GM12874 (cell line): ENCODE measurements around the gene SUCLG2.
A peak's percentile ranks its signal among the peaks of the same experiment; 100 is the strongest.

Experiments used
- TF ChIP-seq, protein P1 (sequence below): IDR thresholded peaks from 2 replicates; pipeline ENCODE4 v1.5.1; 2011; ENCODE audit warnings: low read depth, mild to moderate bottlenecking, control low read depth, low read length, moderate library complexity; ENCODE audit not compliant: insufficient read depth

SUCLG2 gene

DNA sequence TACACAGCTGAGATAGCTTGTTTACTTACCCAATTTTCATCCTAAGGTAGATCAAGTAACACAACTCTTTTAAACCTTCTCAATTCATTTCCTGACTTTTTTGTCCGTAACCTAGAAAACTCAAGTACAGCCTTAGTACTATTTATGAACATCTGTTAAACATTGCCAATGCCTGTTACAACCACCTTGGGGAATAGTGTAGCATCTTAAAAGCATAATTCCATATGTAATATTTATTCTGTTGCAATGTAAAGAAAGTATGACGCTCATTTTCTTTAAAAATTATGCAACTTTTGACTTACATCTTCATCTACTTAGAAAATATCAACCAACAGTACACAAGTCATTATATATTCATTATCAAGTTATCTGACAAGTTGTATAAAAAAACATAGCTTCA, 54.6 kb downstream of the SUCLG2 start:
- TF ChIP-seq, protein P1, sequence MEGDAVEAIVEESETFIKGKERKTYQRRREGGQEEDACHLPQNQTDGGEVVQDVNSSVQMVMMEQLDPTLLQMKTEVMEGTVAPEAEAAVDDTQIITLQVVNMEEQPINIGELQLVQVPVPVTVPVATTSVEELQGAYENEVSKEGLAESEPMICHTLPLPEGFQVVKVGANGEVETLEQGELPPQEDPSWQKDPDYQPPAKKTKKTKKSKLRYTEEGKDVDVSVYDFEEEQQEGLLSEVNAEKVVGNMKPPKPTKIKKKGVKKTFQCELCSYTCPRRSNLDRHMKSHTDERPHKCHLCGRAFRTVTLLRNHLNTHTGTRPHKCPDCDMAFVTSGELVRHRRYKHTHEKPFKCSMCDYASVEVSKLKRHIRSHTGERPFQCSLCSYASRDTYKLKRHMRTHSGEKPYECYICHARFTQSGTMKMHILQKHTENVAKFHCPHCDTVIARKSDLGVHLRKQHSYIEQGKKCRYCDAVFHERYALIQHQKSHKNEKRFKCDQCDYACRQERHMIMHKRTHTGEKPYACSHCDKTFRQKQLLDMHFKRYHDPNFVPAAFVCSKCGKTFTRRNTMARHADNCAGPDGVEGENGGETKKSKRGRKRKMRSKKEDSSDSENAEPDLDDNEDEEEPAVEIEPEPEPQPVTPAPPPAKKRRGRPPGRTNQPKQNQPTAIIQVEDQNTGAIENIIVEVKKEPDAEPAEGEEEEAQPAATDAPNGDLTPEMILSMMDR, result no peak

DNA sequence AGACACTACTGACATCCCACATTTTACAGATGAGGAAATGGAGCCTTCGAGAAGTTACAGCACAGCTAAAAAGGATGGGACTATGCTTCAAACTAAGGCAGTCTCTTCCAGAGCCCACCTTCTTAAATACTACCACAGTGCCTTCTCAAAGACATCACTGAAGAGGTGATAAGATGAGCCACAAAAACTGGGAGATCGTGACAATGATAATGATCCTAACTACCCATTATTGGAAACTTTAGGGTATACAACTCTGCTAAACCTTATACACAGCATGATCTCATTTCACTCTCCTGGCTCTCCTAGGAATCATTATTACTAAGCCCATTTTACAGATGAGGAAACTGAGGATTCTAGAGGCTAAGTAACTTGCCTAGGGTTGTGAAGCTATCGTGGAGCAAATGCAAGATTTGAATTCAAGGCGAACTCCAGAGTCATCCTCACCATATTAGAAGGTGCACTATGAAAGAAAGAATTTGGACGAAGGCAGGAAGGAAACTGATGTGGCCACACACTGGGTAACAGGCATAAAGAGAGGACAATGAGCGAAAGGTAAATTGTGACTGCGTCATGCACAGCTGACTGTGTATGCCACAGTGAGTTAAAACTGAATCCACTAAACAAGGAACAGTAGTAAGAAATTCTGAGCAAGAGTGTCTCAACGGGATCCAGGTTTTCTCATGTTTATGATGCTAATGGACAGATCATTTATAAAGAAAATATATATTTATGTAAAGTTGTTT, 55.4 kb downstream of the SUCLG2 start:
- TF ChIP-seq, protein P1, result no peak

GRCh38 chr3:67595424-67595823, 59.0 kb downstream of the SUCLG2 start:
- TF ChIP-seq, protein P1, result no peak

DNA sequence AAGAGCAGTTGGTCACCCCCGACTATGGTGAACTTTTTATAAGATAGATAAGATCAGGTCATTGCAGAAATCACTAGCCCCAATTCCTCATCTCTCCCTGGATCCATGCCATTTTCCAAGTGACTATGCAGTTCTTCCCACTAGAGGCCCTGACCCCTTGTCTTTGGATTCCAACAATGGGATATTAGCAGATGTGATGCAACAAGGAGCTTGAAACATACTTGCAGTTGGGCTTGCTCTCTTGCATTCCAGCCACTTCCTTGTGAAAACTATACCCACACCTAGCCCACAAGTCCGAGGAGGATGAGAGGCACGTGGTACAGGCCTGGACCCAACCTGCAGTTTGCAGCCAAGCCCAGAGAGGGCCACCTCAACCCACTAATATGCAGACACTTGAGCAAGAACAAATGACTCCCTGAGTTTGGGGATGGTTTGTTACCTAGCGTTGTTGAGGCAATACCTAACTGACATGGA, 60.6 kb downstream of the SUCLG2 start:
- TF ChIP-seq, protein P1, result peak; percentile 25; the same call in 1 of the 2 replicates

GRCh38 chr3:67592057-67592456, 62.4 kb downstream of the SUCLG2 start:
- TF ChIP-seq, protein P1, result no peak

GRCh38 chr3:67587811-67588210, 66.6 kb downstream of the SUCLG2 start:
- TF ChIP-seq, protein P1, result no peak

GRCh38 chr3:67587301-67587700, 67.1 kb downstream of the SUCLG2 start:
- TF ChIP-seq, protein P1, result no peak
